CD4-positive, alpha-beta memory T cell (primary cell): ENCODE results near the gene PANX2. TPM values are rescaled to one million over a fixed set of nuclear protein-coding genes. Genes with fewer than 3 reads are reported as not detected.

ENCODE experiments used
- CTCF ChIA-PET: fragments of 350-600 bp; sonication (Branson Sonifier 250); formaldehyde crosslinking; loops from one replicate; lab custom pipeline; 2021; ENCODE audit warnings: inconsistent platforms; ENCODE audit not compliant: partially characterized antibody; lab: Charles Lee
- POLR2A ChIA-PET: fragments of 350-600 bp; sonication (Branson Sonifier 250); formaldehyde crosslinking; loops from one replicate; lab custom pipeline; 2021; ENCODE audit not compliant: partially characterized antibody; lab: Charles Lee
- DNase-seq, 5 donors: peaks; one replicate each; pipeline versions ENCODE4 v3.0.0 to v3.0.0-alpha.2; 2020 to 2022; ENCODE audit warnings: mixed read lengths in 1 of 5
- H3K27ac ChIP-seq: one replicate; pipeline ENCODE4 v1.7.0; 2013; ENCODE audit warnings: low read depth, low read length
- H3K27me3 ChIP-seq: 2 replicates; pipeline ENCODE4 v1.7.0; 2013; ENCODE audit warnings: mild to moderate bottlenecking, low read length, moderate library complexity; ENCODE audit not compliant: insufficient read depth
- H3K36me3 ChIP-seq: 2 replicates; pipeline ENCODE4 v1.7.0; 2013; ENCODE audit warnings: mild to moderate bottlenecking, low read length, moderate library complexity; ENCODE audit not compliant: insufficient read depth
- H3K4me1 ChIP-seq: 2 replicates; pipeline ENCODE4 v1.7.0; 2013; ENCODE audit warnings: mild to moderate bottlenecking, low read length, moderate library complexity; ENCODE audit not compliant: insufficient read depth
- H3K4me3 ChIP-seq, 2 donors: one replicate each; pipeline ENCODE4 v1.7.0; 2013; ENCODE audit warnings: low read length in 2 of 2, mild to moderate bottlenecking in 1 of 2
- H3K9me3 ChIP-seq, 2 donors: one replicate each; pipeline ENCODE4 v1.7.0; 2013; ENCODE audit warnings: low read length in 2 of 2, control low read depth in 1 of 2; ENCODE audit not compliant: control insufficient read depth in 1 of 2
- H3K27ac Mint-ChIP-seq, 7 donors: one replicate each; pipeline ENCODE4 v1.8.0; 2020 to 2021; ENCODE audit warnings: mixed read lengths in 7 of 7, mild to moderate bottlenecking in 6 of 7, inconsistent platforms in 3 of 7, moderate library complexity in 3 of 7
- H3K27me3 Mint-ChIP-seq, 2 donors: one replicate each; pipeline ENCODE4 v1.8.0; 2020 to 2021; ENCODE audit warnings: mixed read lengths in 2 of 2
- H3K36me3 Mint-ChIP-seq, 2 donors: one replicate each; pipeline ENCODE4 v1.8.0; 2020 to 2021; ENCODE audit warnings: mixed read lengths in 2 of 2, inconsistent platforms in 1 of 2, mild to moderate bottlenecking in 1 of 2
- H3K4me1 Mint-ChIP-seq, 4 donors: one replicate each; pipeline ENCODE4 v1.8.0; 2020 to 2021; ENCODE audit warnings: mixed read lengths in 4 of 4, mild to moderate bottlenecking in 1 of 4
- H3K4me3 Mint-ChIP-seq, 8 donors: one replicate each; pipeline ENCODE4 v1.8.0; 2020 to 2021; ENCODE audit warnings: mixed read lengths in 8 of 8, mild to moderate bottlenecking in 7 of 8, moderate library complexity in 6 of 8, inconsistent platforms in 3 of 8
- H3K9me3 Mint-ChIP-seq, 8 donors: one replicate each; pipeline ENCODE4 v1.8.0; 2020 to 2021; ENCODE audit warnings: mixed read lengths in 8 of 8, mild to moderate bottlenecking in 5 of 8, inconsistent platforms in 3 of 8, moderate library complexity in 1 of 8
- intact Hi-C: fragments of 100-400 bp; cut with micrococcal nuclease; formaldehyde crosslinking; loops from one replicate; pipeline ENCODE4 v1.15.1; 2023
- polyA plus RNA-seq, 2 donors: library from polyadenylated mRNA; unstranded; fragments of 300-500 nt; fragmentation: Illumina TruSeq; gene quantifications; one replicate each; pipeline ENCODE4 v1.2.3, GENCODE V29; 2021
- total RNA-seq, 2 experiments: library from RNA; stranded (reverse); gene quantifications; one replicate each; pipeline ENCODE4 v1.2.3, GENCODE V29; 2021

The PANX2 gene
- total and polyA plus RNA-seq, 4 experiments from 2014 or later, result not detected

DNA sequence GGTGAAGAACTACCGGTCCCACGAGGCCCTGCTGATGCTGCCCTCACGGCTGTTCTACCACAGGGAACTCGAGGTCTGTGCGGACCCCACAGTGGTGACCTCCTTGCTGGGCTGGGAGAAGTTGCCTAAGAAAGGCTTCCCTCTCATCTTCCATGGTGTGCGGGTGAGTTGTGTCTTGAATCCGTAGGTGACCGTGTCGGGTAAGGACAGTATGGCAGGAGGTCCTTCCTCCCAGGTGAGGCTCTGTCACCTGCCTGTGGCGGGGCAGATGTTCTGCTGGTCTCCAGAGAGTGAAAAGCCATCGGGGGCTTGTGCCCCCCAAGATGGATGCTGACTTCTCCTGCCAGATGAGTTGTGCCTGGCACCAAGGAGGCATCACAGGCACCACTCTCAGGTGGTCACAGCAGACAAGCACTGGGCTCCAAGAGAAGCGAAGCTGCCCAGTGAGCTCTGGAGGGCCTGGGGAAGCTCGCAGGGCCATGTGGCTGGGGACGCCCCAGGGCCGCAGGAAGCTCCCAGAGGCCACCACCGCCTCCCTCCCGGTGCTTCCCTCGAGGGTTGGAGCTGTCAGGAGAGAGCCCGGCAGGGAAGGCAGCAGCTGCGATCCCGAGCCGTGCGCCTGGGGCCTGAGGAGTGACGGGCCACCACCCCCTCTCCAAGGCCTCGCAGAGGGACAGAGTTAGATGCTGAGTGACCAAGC, 17.3 kb upstream of the PANX2 start:
- DNase-seq, result no peak
- peaks cover 0 to 2% (median 0%) of the 10 kb centered on the region in 4 donors for H3K4me1 Mint-ChIP-seq
- no peak overlapping the region for H3K27ac Mint-ChIP-seq
- Histone ChIP-seq H3K9me3 (no peaks in the 10 kb centered on the region), H3K4me1 (no peaks in the 10 kb centered on the region), H3K36me3 (no peaks in the 10 kb centered on the region), H3K27me3 (no peaks in the 10 kb centered on the region), H3K27ac (no peak overlapping the region), H3K4me3 (no peak overlapping the region)
- H3K9me3 Mint-ChIP-seq, result no peaks in the 10 kb centered on the region
- H3K27me3 Mint-ChIP-seq, result peaks cover 2 to 3% of the 10 kb centered on the region in 2 donors
- intact Hi-C loops, result no loop called here
- POLR2A ChIA-PET, result no interaction called here
- no peaks in the 10 kb centered on the region for H3K36me3 Mint-ChIP-seq
- CTCF ChIA-PET, result no interaction called here
- H3K4me3 Mint-ChIP-seq, result no peak overlapping the region

DNA sequence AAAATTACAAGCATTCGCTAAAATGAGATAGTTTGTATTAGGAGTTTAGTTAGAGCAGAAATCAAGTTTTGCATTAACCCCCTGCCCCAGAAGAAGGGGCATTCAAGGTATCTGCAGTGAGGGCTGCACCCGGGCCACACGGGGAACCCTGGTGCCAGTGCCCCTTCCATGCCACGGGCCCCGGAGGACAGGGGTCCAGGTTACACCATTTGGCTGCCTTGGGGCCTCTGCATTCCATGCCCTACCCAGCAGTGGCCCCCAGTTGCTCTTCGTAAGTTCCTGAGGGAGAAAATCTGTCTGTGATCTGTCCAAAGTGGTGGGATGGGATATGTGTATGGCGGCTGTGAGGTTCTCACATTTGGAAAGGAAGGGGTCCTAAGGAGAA, 16.8 kb upstream of the PANX2 start:
- no peaks in the 10 kb centered on the region for H3K4me1 ChIP-seq
- H3K4me3 ChIP-seq, result no peak overlapping the region
- H3K27ac ChIP-seq, result no peak overlapping the region
- H3K9me3 Mint-ChIP-seq, result no peaks in the 10 kb centered on the region
- H3K27me3 ChIP-seq, result no peaks in the 10 kb centered on the region
- H3K27ac Mint-ChIP-seq, result no peak overlapping the region
- intact Hi-C loops, result no loop called here
- H3K36me3 ChIP-seq, result no peaks in the 10 kb centered on the region
- peaks cover 0 to 2% (median 0%) of the 10 kb centered on the region in 4 donors for H3K4me1 Mint-ChIP-seq
- H3K9me3 ChIP-seq, result no peaks in the 10 kb centered on the region
- ChIA-PET POLR2A (no interaction called here), CTCF (no interaction called here)
- no peaks in the 10 kb centered on the region for H3K36me3 Mint-ChIP-seq
- H3K27me3 Mint-ChIP-seq, result peaks cover 2 to 3% of the 10 kb centered on the region in 2 donors
- DNase-seq, result no peak
- no peak overlapping the region for H3K4me3 Mint-ChIP-seq

DNA sequence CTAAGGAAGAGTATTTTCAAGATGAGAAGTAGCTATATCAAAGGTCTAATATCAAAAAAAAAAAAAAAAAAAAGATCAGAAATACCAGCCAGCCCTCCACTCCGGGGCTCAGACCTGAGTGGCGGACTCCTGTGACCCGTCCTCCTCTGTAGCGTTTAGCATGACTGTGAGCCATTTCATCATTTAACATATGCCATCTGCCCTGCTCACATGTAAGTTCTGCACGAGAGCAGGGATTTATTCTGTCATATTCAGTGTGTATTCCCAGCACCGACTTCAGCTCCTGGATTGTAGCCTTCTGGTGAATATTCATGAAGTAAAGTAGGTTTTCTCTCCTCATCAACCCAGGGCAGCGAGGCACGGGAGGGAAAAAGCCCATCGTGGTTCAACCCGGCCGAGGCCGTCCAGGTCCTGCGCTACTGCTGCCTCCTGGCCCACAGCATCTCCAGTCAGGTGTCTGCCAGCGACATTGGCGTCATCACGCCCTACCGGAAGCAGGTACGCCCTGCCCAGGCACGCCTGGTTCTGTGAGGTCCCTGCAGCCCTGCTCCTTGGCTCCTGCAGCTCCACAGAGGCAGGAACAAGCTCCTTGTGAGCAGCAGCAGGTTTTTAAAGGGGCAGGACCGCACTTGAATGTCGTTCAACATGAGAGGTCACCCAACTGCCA, 12.7 kb upstream of the PANX2 start:
- H3K4me1 Mint-ChIP-seq, result no peaks in the 10 kb centered on the region
- intact Hi-C loops, result no loop called here
- H3K27me3 Mint-ChIP-seq, result peaks cover 2 to 5% of the 10 kb centered on the region in 2 donors
- H3K36me3 Mint-ChIP-seq, result no peaks in the 10 kb centered on the region
- H3K9me3 Mint-ChIP-seq, result no peaks in the 10 kb centered on the region
- no peaks in the 10 kb centered on the region for H3K27me3 ChIP-seq
- POLR2A ChIA-PET, result no interaction called here
- CTCF ChIA-PET, result no interaction called here
- H3K27ac Mint-ChIP-seq, result no peak overlapping the region
- no peak for DNase-seq
- H3K9me3 ChIP-seq, result no peaks in the 10 kb centered on the region
- no peaks in the 10 kb centered on the region for H3K36me3 ChIP-seq
- no peaks in the 10 kb centered on the region for H3K4me1 ChIP-seq
- H3K27ac ChIP-seq, result no peak overlapping the region
- H3K4me3 ChIP-seq, result no peak overlapping the region
- no peak overlapping the region for H3K4me3 Mint-ChIP-seq

DNA sequence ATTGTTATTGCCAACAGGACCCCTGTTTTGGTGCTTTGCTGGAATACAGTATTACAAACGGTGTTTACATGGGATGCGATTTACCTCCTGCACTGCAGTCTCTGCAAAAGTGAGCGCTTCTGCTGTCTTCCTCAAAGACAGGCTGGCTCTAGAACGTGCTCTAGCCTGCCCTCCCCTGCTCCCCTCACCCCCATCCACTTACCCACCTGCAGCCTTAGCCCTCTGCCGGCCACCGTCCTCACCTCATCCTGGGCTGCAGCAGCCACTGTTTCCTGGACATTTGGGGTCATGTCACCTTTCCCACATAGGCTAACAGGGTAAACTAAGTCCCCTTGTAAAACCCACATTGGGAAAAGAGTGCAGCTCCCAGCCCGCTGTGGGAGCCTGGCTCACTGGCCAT, 9.6 kb upstream of the PANX2 start:
- intact Hi-C loops, result no loop called here
- Histone ChIP-seq H3K4me1 (no peaks in the 10 kb centered on the region), H3K4me3 (no peak overlapping the region), H3K27me3 (no peaks in the 10 kb centered on the region), H3K36me3 (no peaks in the 10 kb centered on the region), H3K27ac (no peak overlapping the region), H3K9me3 (no peaks in the 10 kb centered on the region)
- no peak for DNase-seq
- Mint-ChIP-seq H3K9me3 (no peaks in the 10 kb centered on the region), H3K36me3 (no peaks in the 10 kb centered on the region), H3K27me3 (peaks cover 6 to 9% of the 10 kb centered on the region in 2 donors), H3K4me3 (no peak overlapping the region), H3K4me1 (no peaks in the 10 kb centered on the region), H3K27ac (no peak overlapping the region)
- CTCF ChIA-PET, result no interaction called here
- POLR2A ChIA-PET, result no interaction called here

DNA sequence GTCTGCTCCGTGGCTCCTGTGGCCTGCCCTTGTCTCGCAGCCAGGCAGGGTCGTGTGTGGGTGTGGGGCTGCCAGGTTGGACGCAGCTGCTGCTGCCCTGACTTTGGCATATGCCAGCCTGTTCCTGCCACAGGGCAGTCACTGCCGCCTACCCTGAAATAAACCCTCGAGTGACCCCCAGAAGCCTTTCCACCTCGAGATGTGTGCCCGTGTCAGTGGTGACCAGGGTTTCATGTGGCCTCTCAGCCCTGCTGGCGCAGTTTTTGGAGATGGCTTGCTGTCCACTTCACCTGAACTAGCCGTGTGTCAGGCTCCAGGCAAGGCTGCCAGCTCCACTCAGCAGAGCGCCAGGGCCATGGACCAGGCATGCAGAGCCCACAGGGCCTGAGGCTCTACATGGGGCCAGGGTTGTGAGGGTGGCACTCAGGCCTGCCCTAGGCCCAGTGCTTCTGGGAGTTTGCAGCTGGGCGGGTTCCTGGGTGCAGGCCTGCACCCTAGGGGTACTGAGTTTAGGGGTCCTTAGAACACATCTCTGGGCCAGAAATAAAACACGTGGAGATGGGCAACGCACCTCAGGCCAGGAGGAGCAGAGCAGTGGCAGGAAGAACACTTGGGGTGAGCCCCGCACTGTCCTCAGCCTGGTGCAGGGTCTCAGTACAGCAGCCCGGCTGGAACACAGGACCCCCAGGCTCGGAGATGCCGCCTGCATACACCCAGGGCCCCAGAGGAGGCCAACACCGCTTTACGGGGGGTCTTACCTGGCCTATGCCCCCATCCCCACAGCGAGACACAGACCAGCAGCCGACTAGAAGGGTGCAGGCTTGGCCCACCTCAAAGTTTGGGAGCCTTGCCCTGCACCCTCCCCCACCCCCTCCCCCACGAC, 8.8 kb upstream of the PANX2 start:
- Mint-ChIP-seq H3K4me3 (no peak overlapping the region), H3K27me3 (peaks cover 6 to 9% of the 10 kb centered on the region in 2 donors), H3K9me3 (no peaks in the 10 kb centered on the region), H3K27ac (no peak overlapping the region), H3K4me1 (no peaks in the 10 kb centered on the region), H3K36me3 (no peaks in the 10 kb centered on the region)
- POLR2A ChIA-PET, result no interaction called here
- no peaks in the 10 kb centered on the region for H3K27me3 ChIP-seq
- H3K36me3 ChIP-seq, result no peaks in the 10 kb centered on the region
- H3K4me1 ChIP-seq, result no peaks in the 10 kb centered on the region
- DNase-seq, result no peak
- H3K4me3 ChIP-seq, result no peak overlapping the region
- no peak overlapping the region for H3K27ac ChIP-seq
- CTCF ChIA-PET, result no interaction called here
- no peaks in the 10 kb centered on the region for H3K9me3 ChIP-seq
- intact Hi-C loops, result no loop called here

DNA sequence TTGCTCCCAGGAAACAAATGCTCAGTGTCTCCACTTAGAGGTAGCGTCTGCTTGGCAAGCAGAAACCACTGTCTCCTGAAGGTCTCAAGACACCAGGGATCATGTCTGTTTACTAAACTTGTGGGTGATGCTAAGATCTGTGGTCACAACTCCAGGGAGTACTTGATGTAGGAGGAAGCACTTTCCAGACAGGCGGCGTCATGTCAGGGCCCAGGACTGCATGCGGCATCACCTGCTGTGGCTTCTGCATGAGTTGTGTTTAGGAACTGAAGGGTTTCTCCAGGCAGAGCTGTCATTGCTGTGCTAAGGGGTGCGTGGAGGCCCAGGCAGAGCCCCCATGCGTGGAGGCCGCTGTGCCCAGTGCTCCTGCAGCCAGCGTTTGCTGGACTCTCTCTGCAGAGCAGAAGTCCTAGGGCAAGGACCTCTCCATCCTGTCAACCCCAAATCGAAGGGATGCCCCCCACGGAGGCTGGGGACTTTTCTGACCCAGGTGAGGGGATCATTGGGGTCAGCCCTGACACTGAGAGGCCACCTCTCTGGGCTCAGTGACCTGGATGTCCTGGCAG, 8.1 kb upstream of the PANX2 start:
- intact Hi-C loops, result no loop called here
- Mint-ChIP-seq H3K9me3 (no peaks in the 10 kb centered on the region), H3K36me3 (no peaks in the 10 kb centered on the region), H3K27me3 (peaks cover 6 to 9% of the 10 kb centered on the region in 2 donors), H3K4me3 (no peak overlapping the region), H3K27ac (no peak overlapping the region), H3K4me1 (no peaks in the 10 kb centered on the region)
- Histone ChIP-seq H3K27ac (no peak overlapping the region), H3K9me3 (no peaks in the 10 kb centered on the region), H3K4me3 (no peak overlapping the region), H3K36me3 (no peaks in the 10 kb centered on the region), H3K27me3 (no peaks in the 10 kb centered on the region), H3K4me1 (no peaks in the 10 kb centered on the region)
- no peak for DNase-seq
- ChIA-PET CTCF (no interaction called here), POLR2A (no interaction called here)
